HUDEP-2 (cell line): ENCODE results near the gene ARSK.

ENCODE experiments used
- DNase-seq, 76 experiments: peaks; one replicate each; lab custom pipeline; 2025; ENCODE audit not compliant: unreplicated experiment in 76 of 76; lab: John Stamatoyannopoulos, UW

ARSK gene

GRCh38 chr5:95646569-95647431 is 91.9 kb downstream of the ARSK start, which contains the start of gene RFESD:
Gene RFESD (plus strand): TSS chr5:95646777. CDS start chr5:95652272, 5,495 bp downstream.
- peak; percentile 49 to 99 (median 98) for DNase-seq

- peak in 37 of 76 experiments; percentile 12 to 89 (median 69) for DNase-seq
Observed at GRCh38 chr5:95647886-95648860, 93.3 kb downstream of the ARSK start.

- peak in 4 of 76 experiments; percentile 2 to 29 (median 7) for DNase-seq
Observed at GRCh38 chr5:95649274-95649673, 94.4 kb downstream of the ARSK start.

- DNase-seq = peak in 12 of 76 experiments; percentile 7 to 55 (median 28)
Observed at GRCh38 chr5:95649842-95650620, 95.1 kb downstream of the ARSK start.

- DNase-seq = no peak
Observed at GRCh38 chr5:95652849-95653248, 97.9 kb downstream of the ARSK start.

- DNase-seq = no peak
Observed at GRCh38 chr5:95654196-95654595, 99.3 kb downstream of the ARSK start.
